GM19023 (cell line): ENCODE data around the gene SHC3.

Source experiments
- ATAC-seq: cut with Tn5 transposase; IDR thresholded peaks from one replicate; pipeline ENCODE4 v1.9.1; 2021; ENCODE audit warnings: mild to moderate bottlenecking, moderate library complexity; ENCODE audit not compliant: unreplicated experiment

SHC3 gene

DNA sequence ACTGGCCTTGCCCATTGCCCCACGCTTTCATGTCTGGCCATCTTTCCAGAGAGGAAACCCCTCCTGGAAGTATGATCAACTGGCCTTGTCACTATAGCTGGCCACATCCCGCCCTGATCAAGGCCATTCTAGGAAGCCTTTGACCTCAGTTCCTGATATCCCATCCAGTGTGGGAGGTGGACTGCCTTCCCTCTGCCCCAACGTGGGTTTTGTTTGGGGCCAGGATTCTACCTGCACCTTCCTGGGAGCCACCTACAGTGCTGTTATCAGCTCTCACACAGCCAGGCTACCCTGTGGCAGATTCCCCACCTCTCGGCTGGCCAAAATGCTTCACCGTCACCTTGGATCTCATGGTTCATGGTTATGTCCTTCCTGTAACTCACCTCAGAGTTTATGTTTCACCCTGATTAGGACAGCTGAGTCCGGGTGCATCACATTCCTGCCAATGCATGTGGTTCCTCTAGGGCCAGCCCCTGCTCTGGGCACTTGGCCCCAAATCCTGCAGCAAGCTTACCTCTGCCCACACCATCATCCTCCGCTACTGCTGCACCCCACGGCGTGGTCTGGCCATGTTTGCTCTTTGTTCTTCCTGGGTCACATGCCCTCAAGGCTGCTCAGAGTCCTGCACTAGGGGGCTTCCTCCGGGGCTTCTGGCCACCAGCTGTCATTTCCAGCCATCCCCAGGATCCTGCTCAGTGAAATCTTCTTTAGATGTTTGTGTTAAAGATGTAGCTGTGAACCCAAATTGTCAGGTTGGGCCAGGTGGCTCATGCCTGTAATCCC, 211.5 kb downstream of the SHC3 start:
- no peak for ATAC-seq

DNA sequence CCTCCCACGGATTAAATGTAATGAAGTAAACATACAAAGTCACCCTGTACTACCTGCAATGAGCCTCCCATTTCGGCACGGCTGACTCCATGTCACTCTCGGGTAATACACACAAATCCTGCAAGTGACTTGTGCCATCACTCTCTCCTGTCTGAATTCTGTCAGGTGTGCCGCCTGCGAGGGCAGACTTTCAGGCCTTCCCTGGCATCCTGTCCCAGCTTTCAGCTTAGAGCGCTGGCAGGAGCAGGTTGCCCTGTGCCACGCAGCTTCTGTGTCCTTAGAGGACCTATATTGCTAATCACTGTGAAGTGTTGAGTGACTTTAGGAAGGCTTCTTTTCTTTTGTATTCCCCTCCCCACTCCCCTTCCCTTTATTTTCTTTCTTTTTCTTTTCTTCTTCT, 213.1 kb downstream of the SHC3 start:
- no peak for ATAC-seq

DNA sequence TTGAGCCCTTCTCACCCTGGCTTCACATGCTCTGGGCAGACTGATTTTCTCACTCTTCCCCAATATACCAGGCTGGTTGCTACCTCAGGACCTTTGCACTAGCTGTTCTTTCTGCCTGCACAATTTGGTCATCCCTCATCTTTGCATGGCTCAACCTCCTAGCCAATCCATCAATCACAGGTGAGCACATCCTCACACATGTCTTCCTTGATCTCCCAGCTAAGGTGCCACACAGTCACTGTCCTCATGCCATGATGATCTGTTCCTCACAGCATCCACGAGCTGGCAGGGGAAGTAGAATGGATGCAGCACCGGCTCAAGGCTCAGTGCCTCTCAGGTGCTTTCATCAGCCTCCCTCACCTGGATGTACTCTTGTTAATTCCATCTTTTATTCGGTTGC, 218.0 kb downstream of the SHC3 start:
- ATAC-seq = no peak

DNA sequence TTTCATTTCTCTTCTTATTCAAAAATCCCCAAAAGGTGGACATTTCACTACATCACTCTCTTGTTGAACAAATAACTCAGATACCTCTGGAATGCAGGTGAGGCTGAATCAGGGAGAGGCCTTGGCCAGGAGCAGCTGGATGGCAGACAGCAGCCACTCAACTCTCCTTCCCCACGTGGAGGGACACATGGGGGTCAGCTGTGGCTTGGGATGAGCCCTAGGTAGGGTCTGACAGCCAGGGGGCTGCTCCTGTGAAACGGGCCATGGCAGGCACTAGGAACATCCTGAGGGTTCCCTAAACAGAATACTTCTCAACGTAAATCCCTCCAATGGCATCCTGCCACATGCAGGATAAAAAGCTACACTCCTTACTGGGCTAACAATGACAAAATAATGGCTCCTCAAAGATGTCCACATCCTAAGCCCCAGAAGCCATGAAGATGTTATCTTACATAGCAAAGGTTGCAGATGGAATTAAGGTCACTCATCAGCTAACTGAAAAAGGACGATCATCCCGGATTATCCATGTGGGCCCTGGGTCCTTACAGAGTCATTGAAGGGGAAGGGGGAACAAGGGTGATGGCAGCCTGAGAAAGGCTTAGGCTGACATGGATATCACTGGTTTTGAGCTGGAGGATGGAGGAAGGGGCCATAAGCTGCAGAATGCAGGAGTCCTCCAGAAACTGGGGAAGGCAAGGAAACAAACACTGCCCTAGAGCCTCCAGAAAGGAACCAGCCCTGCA, 218.7 kb downstream of the SHC3 start:
- no peak for ATAC-seq

DNA sequence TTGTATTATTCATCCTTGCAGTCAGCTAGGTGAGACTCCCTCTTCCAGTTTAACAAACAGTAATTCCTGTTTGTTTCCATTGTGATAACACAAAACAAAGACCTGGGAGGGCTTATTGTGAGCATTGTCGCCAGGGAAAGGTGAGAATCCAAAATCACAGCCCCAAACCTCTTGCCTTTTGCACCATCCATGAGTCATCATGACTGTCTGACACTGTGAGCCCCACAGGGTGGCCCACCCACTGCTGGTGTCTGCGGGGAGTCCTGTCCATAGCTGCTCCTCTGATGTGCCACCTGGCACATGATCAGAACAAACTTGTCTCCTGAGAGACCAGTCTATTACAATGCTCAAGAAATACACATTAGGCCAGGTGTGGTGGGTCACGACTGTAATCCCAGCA, 221.1 kb downstream of the SHC3 start:
- ATAC-seq = no peak
